K562 (cell line): ENCODE measurements around the gene HMGB1. TPM values are rescaled to one million over a fixed set of nuclear protein-coding genes. Genes with fewer than 3 reads are reported as not detected.

Experiments
- CBX3 ChIP-seq, 2 experiments: IDR thresholded peaks; 1 replicate in 1 of 2; 2 replicates in 1 of 2; pipeline ENCODE4 v1.6.1; 2012; ENCODE audit warnings: inconsistent platforms in 2 of 2, low read length in 2 of 2, borderline replicate concordance in 1 of 2, control low read depth in 1 of 2
- E2F6 ChIP-seq, 2 experiments: IDR thresholded peaks; 2 replicates each; pipeline ENCODE4 v1.6.1; 2011; ENCODE audit warnings: borderline replicate concordance in 1 of 2, control low read depth in 1 of 2, low read depth in 1 of 2, low read length in 1 of 2, mild to moderate bottlenecking in 1 of 2, mixed read lengths in 1 of 2, moderate library complexity in 1 of 2; ENCODE audit not compliant: insufficient read depth in 1 of 2, insufficient read length in 1 of 2, poor library complexity in 1 of 2, severe bottlenecking in 1 of 2; ENCODE audit errors: extremely low read depth in 1 of 2
- HEY1 ChIP-seq: fragments of 250-450 bp; sonication (Bioruptor Pico); IDR thresholded peaks from 2 replicates; pipeline ENCODE4 v1.5.0; 2020; ENCODE audit warnings: mild to moderate bottlenecking, moderate library complexity, borderline replicate concordance
- KAT7 ChIP-seq: sonication (generic); formaldehyde crosslinking; IDR thresholded peaks from 2 replicates; pipeline ENCODE4 v1.8.0; 2022; ENCODE audit warnings: missing genetic modification reagents, mild to moderate bottlenecking, borderline replicate concordance
- MIER1 ChIP-seq: fragments of 450-650 bp; IDR thresholded peaks from 2 replicates; pipeline ENCODE4 v1.6.1; 2016; ENCODE audit warnings: antibody characterized with exemption, mild to moderate bottlenecking, low read depth
- MLLT1 ChIP-seq, 2 experiments: fragments of 450-650 bp; IDR thresholded peaks; 2 replicates each; pipeline ENCODE4 v1.6.1; 2016
- NCOA4 ChIP-seq: fragments of 450-650 bp; IDR thresholded peaks from 2 replicates; pipeline ENCODE4 v1.6.1; 2018; ENCODE audit warnings: mild to moderate bottlenecking; ENCODE audit not compliant: partially characterized antibody
- NR2C1 ChIP-seq, 2 experiments: fragments of 450-650 bp; IDR thresholded peaks; 2 replicates each; pipeline ENCODE4 v1.6.1; 2017; ENCODE audit warnings: mild to moderate bottlenecking in 2 of 2, antibody characterized with exemption in 1 of 2, inconsistent platforms in 1 of 2, missing compliant biosample characterization in 1 of 2, missing genetic modification characterization in 1 of 2
- PHF21A ChIP-seq: fragments of 450-650 bp; IDR thresholded peaks from 2 replicates; pipeline ENCODE4 v1.6.1; 2017; ENCODE audit warnings: low read depth, borderline replicate concordance
- PHF8 ChIP-seq: fragments of 200-600 bp; sonication (generic); IDR thresholded peaks from 2 replicates; pipeline ENCODE4 v1.6.1; 2012; ENCODE audit warnings: mixed run types, mild to moderate bottlenecking, inconsistent platforms, low read length, moderate library complexity, borderline replicate concordance
- PTRF ChIP-seq: fragments of 450-650 bp; IDR thresholded peaks from 2 replicates; pipeline ENCODE4 v1.6.1; 2016; ENCODE audit warnings: mild to moderate bottlenecking, missing genetic modification characterization, missing compliant biosample characterization
- RUNX1 ChIP-seq: sonication (generic); IDR thresholded peaks from 2 replicates; pipeline ENCODE4 v1.6.1; 2016; ENCODE audit warnings: antibody characterized with exemption, low read depth
- SMAD4 ChIP-seq: fragments of 250-450 bp; sonication (Bioruptor Pico); conservative IDR thresholded peaks from 2 replicates; pipeline ENCODE4 v1.8.0; 2021; ENCODE audit warnings: inconsistent platforms, mild to moderate bottlenecking, moderate library complexity
- SOX6 ChIP-seq: fragments of 450-650 bp; IDR thresholded peaks from 2 replicates; pipeline ENCODE4 v1.6.1; 2014; ENCODE audit warnings: mild to moderate bottlenecking
- STAT5B ChIP-seq: fragments of 250-450 bp; sonication (Bioruptor Pico); IDR thresholded peaks from 2 replicates; pipeline ENCODE4 v1.8.0; 2021; ENCODE audit warnings: mild to moderate bottlenecking, inconsistent platforms
- YBX1 ChIP-seq: fragments of 450-650 bp; IDR thresholded peaks from 2 replicates; pipeline ENCODE4 v1.7.1; 2016; ENCODE audit warnings: mild to moderate bottlenecking
- YY1 ChIP-seq, 3 experiments: IDR thresholded peaks; 2 replicates each; pipeline ENCODE4 v1.6.1; 2011; ENCODE audit warnings: low read length in 2 of 3, mild to moderate bottlenecking in 2 of 3, moderate library complexity in 2 of 3, borderline replicate concordance in 1 of 3, control low read depth in 1 of 3, low read depth in 1 of 3; ENCODE audit not compliant: insufficient read depth in 3 of 3, insufficient replicate concordance in 2 of 3, control insufficient read depth in 1 of 3, insufficient read length in 1 of 3; ENCODE audit errors: extremely low read depth in 1 of 3
- ZNF274 ChIP-seq: IDR thresholded peaks from 2 replicates; pipeline ENCODE4 v1.6.1; 2011; ENCODE audit warnings: low read depth, mild to moderate bottlenecking, low read length, moderate library complexity, borderline replicate concordance
- polyA plus RNA-seq, 8 experiments: library from polyadenylated mRNA; depleted of rRNA in 4 of 8; stranded (reverse) in 5 of 8; unstranded in 3 of 8; fragments of >200 nt; fragmentation: Nextera tagmentation in 2 of 8; fragmentation: Illumina TruSeq in 1 of 8; extraction: Ambion mirVana in 2 of 8; extraction: Trizol in 1 of 8; gene quantifications; 2 replicates each; pipeline versions ENCODE4 v1.2.1 to v1.2.3, GENCODE V29; 2011 to 2014; ENCODE audit warnings: inconsistent platforms in 1 of 8, missing spikeins in 1 of 8
- total RNA-seq, 7 experiments: library from RNA; depleted of rRNA in 6 of 7; stranded (reverse); fragments of >200 nt in 6 of 7; fragmentation: Illumina TruSeq in 2 of 7; extraction: Trizol in 2 of 7; gene quantifications; 2 replicates each; pipeline versions ENCODE4 v1.2.1 to v1.2.3, GENCODE V29; 2011 to 2021; ENCODE audit warnings: low replicate concordance in 1 of 7
- TF ChIP-seq, protein P1 (sequence below): fragments of 200-800 bp; sonication (Bioruptor generic); IDR thresholded peaks from 2 replicates; pipeline ENCODE4 v1.6.1; 2017; ENCODE audit warnings: missing genetic modification characterization, missing compliant biosample characterization
- TF ChIP-seq, protein P2 (sequence below): fragments of 250-450 bp; sonication (Bioruptor Pico); IDR thresholded peaks from 2 replicates; pipeline ENCODE4 v1.8.0; 2021; ENCODE audit warnings: borderline replicate concordance, mild to moderate bottlenecking, moderate library complexity; ENCODE audit not compliant: poor library complexity, severe bottlenecking

The HMGB1 gene
- total and polyA plus RNA-seq, 9 of the 15 experiments (the other 6 are each of a cell fraction or from before 2014, with no cell fraction given), result 442 to 1,896 (median 933) TPM

DNA sequence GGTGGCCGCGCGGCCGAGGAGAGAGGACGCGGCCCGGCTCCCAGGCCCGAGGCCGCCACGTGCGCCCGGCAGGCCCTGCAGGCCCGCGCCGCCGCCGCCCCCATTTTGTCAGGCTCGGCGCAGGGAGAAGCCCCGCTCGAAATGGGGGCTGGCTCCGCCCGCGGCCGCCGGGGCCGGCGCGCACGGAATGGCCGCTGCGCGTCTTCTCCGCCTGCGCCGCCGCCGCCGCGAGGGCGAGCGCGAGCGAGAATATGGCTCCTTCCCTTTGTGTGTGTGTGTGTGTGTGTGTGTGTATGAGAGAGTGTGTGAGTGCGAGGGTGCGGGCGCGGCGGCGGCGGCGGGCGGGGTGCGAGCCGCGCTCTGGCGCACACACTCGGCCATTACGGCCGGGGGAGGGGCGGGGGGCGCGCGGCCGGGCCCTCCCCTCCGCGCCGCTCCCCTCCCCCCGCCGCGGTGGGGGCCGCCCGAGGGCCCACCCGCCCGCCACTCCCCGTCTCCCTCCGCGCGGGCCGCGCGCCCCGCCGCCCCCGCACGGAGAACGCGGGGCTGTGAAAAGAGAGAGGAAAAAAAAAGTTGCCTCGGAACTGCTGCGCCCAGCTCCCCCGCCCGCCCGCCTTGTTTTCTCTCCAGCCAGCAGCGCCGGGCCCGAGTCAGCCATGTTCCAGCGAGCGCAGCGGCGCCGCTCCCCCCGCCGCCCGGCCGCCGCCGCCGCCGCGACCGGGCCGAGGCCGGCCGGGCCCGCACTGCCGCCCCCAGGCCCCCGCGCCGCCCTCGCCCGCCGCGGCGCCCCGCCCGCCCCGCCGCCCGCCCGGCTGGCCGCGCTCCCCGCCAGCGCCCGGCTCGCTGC, 1.0 kb downstream of the HMGB1 start (continued):
- TF ChIP-seq, protein P1, sequence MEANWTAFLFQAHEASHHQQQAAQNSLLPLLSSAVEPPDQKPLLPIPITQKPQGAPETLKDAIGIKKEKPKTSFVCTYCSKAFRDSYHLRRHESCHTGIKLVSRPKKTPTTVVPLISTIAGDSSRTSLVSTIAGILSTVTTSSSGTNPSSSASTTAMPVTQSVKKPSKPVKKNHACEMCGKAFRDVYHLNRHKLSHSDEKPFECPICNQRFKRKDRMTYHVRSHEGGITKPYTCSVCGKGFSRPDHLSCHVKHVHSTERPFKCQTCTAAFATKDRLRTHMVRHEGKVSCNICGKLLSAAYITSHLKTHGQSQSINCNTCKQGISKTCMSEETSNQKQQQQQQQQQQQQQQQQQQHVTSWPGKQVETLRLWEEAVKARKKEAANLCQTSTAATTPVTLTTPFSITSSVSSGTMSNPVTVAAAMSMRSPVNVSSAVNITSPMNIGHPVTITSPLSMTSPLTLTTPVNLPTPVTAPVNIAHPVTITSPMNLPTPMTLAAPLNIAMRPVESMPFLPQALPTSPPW (CRISPR knock-in tag), result peak; percentile 93
- TF ChIP-seq NR2C1 (IDR thresholded peaks at IDR 0.05), result no peak
- TF ChIP-seq NR2C1 (tag; IDR thresholded peaks at IDR 0.05), result no peak
- TF ChIP-seq PHF21A, result no peak
- no peak for TF ChIP-seq NCOA4
- TF ChIP-seq E2F6 (IDR thresholded peaks at IDR 0.05; ENCODE audit: borderline replicate concordance in 1 of 2, extremely low read depth in 1 of 2, insufficient read depth in 1 of 2, insufficient read length in 1 of 2, low read depth in 1 of 2, low read length in 1 of 2, poor library complexity in 1 of 2, severe bottlenecking in 1 of 2), result peak in 1 of 2 experiments; percentile 73
- TF ChIP-seq ZNF274, result no peak
- TF ChIP-seq CBX3 (IDR thresholded peaks at IDR 0.05; ENCODE audit: borderline replicate concordance in 1 of 2, low read length in 2 of 2), result no peak
- TF ChIP-seq RUNX1, result no peak
- TF ChIP-seq HEY1 (CRISPR knock-in tag), result no peak
- no peak for TF ChIP-seq PTRF
- no peak for TF ChIP-seq SOX6
- TF ChIP-seq PHF8, result peak; percentile 36; the same call in 1 of the 2 replicates
- TF ChIP-seq YY1 (IDR thresholded peaks at IDR 0.05; ENCODE audit: borderline replicate concordance in 1 of 3, control insufficient read depth in 1 of 3, extremely low read depth in 1 of 3, insufficient read depth in 3 of 3, insufficient read length in 1 of 3, insufficient replicate concordance in 2 of 3, low read depth in 1 of 3, low read length in 2 of 3), result peak; percentile 61 to 93 (median 89)
- TF ChIP-seq MLLT1 (IDR thresholded peaks at IDR 0.05), result no peak
- TF ChIP-seq, protein P2, sequence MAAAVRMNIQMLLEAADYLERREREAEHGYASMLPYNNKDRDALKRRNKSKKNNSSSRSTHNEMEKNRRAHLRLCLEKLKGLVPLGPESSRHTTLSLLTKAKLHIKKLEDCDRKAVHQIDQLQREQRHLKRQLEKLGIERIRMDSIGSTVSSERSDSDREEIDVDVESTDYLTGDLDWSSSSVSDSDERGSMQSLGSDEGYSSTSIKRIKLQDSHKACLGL, result peak; percentile 20
- no peak for TF ChIP-seq STAT5B
- TF ChIP-seq MIER1, result no peak
- TF ChIP-seq SMAD4, result peak; percentile 57; the same call in 1 of the 2 replicates
- TF ChIP-seq KAT7 (CRISPR knock-in tag), result no peak
- TF ChIP-seq YBX1, result no peak
